Activated CD4-positive, alpha-beta T cell treated with anti-CD3 and anti-CD28 coated beads, Interleukin-2, amount 10 ng/mL, durations not matched to agents 24 days and 14 days (primary cell): ENCODE results near the gene RBMXL2. TPM values are rescaled to one million over a fixed set of nuclear protein-coding genes. Genes with fewer than 3 reads are reported as not detected.

Source experiments
- DNase-seq: peaks from one replicate; pipeline ENCODE4 v3.0.0; 2022
- H3K27ac Mint-ChIP-seq: one replicate; pipeline ENCODE4 v1.8.0; 2022; ENCODE audit warnings: mild to moderate bottlenecking, mixed read lengths
- H3K27me3 Mint-ChIP-seq: one replicate; pipeline ENCODE4 v1.8.0; 2022; ENCODE audit warnings: mixed read lengths
- H3K36me3 Mint-ChIP-seq: one replicate; pipeline ENCODE4 v1.8.0; 2022; ENCODE audit warnings: low read depth, mild to moderate bottlenecking, mixed read lengths
- H3K4me1 Mint-ChIP-seq: one replicate; pipeline ENCODE4 v1.8.0; 2021; ENCODE audit warnings: mixed read lengths
- H3K4me3 Mint-ChIP-seq: one replicate; pipeline ENCODE4 v1.8.0; 2022; ENCODE audit warnings: mild to moderate bottlenecking, moderate library complexity, mixed read lengths
- H3K9me3 Mint-ChIP-seq: one replicate; pipeline ENCODE4 v1.8.0; 2021; ENCODE audit warnings: mixed read lengths
- intact Hi-C: fragments of 100-400 bp; cut with micrococcal nuclease; formaldehyde crosslinking; loops from one replicate; pipeline ENCODE4 v1.15.1; 2023
- total RNA-seq: library from RNA; stranded (reverse); gene quantifications from 2 replicates; pipeline ENCODE4 v1.2.3, GENCODE V29; 2022

RBMXL2 gene
- total RNA-seq, 1 donor from 2014 or later = not detected

DNA sequence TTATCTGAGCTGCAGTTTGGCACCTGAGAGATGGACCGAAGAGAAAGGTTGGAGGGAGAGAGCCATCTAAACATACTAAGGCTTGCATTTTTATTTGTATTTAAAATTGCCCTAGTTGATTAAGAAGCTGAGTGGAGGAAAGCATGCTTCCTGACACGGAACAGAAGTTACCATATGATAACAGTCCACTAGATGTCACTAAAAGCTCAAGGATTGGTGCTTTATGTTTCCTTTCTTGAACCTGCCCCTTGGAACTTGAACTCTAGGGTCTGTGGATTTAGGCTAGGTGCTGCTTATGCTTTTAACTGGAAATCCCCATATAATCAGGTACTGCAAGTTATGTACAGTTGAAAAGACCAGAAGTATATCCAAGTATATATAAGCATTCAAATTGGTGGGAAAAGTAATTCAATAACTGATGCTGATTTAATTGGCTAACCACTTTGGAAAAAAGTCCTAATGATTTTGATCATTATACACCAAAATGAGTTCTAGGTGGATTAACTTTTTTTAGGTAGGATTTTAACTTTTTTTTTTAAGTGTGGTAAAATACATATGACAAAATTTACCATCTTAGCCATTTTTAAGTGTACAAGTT lies 9.5 kb downstream of the RBMXL2 start:
- no peaks in the 10 kb centered on the region for H3K9me3 Mint-ChIP-seq
- no peaks in the 10 kb centered on the region for H3K4me1 Mint-ChIP-seq
- H3K36me3 Mint-ChIP-seq = no peaks in the 10 kb centered on the region
- no peak overlapping the region for H3K27ac Mint-ChIP-seq
- no peak overlapping the region for H3K4me3 Mint-ChIP-seq
- intact Hi-C loops = loop anchor here (1.0 to 2.0 kb wide), 3 partner anchors 344 to 594 kb away; no protein-coding TSS in a partner anchor
- peak; percentile 70 for DNase-seq
- peaks cover 8% of the 10 kb centered on the region for H3K27me3 Mint-ChIP-seq

GRCh38 chr11:7115780-7116179 lies 27.0 kb downstream of the RBMXL2 start:
- Mint-ChIP-seq H3K4me3 (no peak overlapping the region), H3K4me1 (no peaks in the 10 kb centered on the region), H3K36me3 (no peaks in the 10 kb centered on the region), H3K9me3 (no peaks in the 10 kb centered on the region), H3K27me3 (peaks cover 6% of the 10 kb centered on the region), H3K27ac (no peak overlapping the region)
- intact Hi-C loops = no loop called here
- no peak for DNase-seq

DNA sequence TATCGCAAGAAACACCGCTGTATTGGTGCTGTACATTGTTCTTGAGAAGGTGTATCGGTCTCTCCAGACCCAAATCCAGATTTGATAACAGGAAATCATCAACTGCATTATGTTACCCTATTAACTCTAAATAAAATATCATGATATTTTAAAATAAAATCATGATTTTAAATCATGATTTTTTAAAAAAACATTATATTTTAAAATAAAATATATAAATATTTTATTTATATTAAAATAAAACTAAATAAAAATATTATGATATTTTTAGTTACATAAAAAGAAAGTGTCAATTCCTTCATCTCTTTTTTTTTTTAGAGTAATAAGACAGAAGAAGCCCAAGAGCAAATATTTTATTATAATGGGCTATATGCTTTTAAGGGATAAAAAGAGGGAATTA lies 27.6 kb downstream of the RBMXL2 start:
- H3K4me1 Mint-ChIP-seq = no peaks in the 10 kb centered on the region
- H3K36me3 Mint-ChIP-seq = no peaks in the 10 kb centered on the region
- H3K27ac Mint-ChIP-seq = no peak overlapping the region
- intact Hi-C loops = no loop called here
- no peaks in the 10 kb centered on the region for H3K9me3 Mint-ChIP-seq
- DNase-seq = no peak
- peaks cover 8% of the 10 kb centered on the region for H3K27me3 Mint-ChIP-seq
- H3K4me3 Mint-ChIP-seq = no peak overlapping the region

DNA sequence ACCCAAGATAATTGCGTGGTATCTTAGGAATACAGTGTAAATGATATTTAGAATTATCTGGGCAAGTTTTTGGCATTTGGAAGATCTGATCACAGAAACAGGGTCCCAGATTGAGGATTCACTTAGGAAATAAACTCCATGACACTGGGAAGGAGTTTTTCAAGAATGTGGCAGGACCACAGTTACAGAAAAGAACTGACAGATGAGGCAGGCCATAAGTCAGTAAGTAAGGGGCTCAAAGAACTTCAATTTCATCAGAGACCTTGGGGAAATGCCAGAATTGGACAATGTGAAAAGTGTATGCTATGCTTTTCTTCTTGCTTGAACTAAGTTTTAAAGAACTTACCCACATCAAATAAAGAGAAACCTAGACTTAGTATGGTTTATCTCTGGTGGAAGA lies 49.3 kb downstream of the RBMXL2 start:
- no peaks in the 10 kb centered on the region for H3K4me1 Mint-ChIP-seq
- no peak overlapping the region for H3K4me3 Mint-ChIP-seq
- H3K27ac Mint-ChIP-seq = no peak overlapping the region
- H3K9me3 Mint-ChIP-seq = no peaks in the 10 kb centered on the region
- intact Hi-C loops = no loop called here
- DNase-seq = no peak
- H3K36me3 Mint-ChIP-seq = no peaks in the 10 kb centered on the region
- peaks cover 1% of the 10 kb centered on the region for H3K27me3 Mint-ChIP-seq

Other genes with a start within 250 kb of the RBMXL2 start
- gene OR10A5, start 243.3 kb upstream of the RBMXL2 start, total RNA-seq = not detected in 2 replicates
- not detected in 2 replicates for gene OR10A2, start 225.9 kb upstream of the RBMXL2 start, total RNA-seq
- not detected in 2 replicates for gene OR10A4, start 212.4 kb upstream of the RBMXL2 start, total RNA-seq
- 0.36 and 0.72 TPM in 2 replicates for gene OR2D2, start 196.5 kb upstream of the RBMXL2 start, total RNA-seq
- gene OR2D3, start 168.0 kb upstream of the RBMXL2 start, total RNA-seq = not detected in 2 replicates
- 3.4 and 3.6 TPM in 2 replicates for gene ZNF215, start 162.6 kb upstream of the RBMXL2 start, total RNA-seq
- not detected in 2 replicates for gene ZNF214, start 68.7 kb upstream of the RBMXL2 start, total RNA-seq
- 0.09 and 0.21 TPM in 2 replicates for gene NLRP14, start 68.5 kb upstream of the RBMXL2 start, total RNA-seq
- not detected in 2 replicates for gene SYT9, start 162.9 kb downstream of the RBMXL2 start, total RNA-seq